HEK293 (cell line): ENCODE data around the gene PRX.

ENCODE experiments used
- CTCF ChIA-PET: fragments of 350-600 bp; formaldehyde crosslinking; extraction: SDS; loops from one replicate; lab custom pipeline; 2021; ENCODE audit warnings: antibody characterized with exemption; lab: Yijun Ruan, JAX
- POLR2A ChIA-PET: fragments of 300-600 bp; formaldehyde crosslinking; extraction: SDS; loops from one replicate; lab custom pipeline; 2020; ENCODE audit warnings: antibody characterized with exemption, inconsistent platforms; lab: Yijun Ruan, JAX
- H3K27ac ChIP-seq: fragments of 200-500 bp; sonication (Bioruptor generic); 2 replicates; pipeline ENCODE4 v1.5.1; 2014; ENCODE audit warnings: low read depth, low read length, control low read depth, inconsistent platforms; ENCODE audit errors: extremely low read depth
- H3K36me3 ChIP-seq, 2 experiments: fragments of 200-500 bp in 1 of 2; sonication (Bioruptor generic) in 1 of 2; 1 replicate in 1 of 2; 2 replicates in 1 of 2; pipeline ENCODE4 v1.5.1; 2014 to 2017; ENCODE audit warnings: inconsistent platforms in 2 of 2, low read length in 2 of 2; ENCODE audit not compliant: control insufficient read depth in 2 of 2, insufficient read depth in 1 of 2
- H3K4me1 ChIP-seq: fragments of 200-500 bp; sonication (Bioruptor generic); 2 replicates; pipeline ENCODE4 v1.5.1; 2014; ENCODE audit warnings: mild to moderate bottlenecking, low read length, inconsistent platforms; ENCODE audit not compliant: control insufficient read depth, insufficient read depth
- H3K4me3 ChIP-seq: 2 replicates; pipeline ENCODE4 v1.5.1; 2011; ENCODE audit warnings: low read depth, mild to moderate bottlenecking, control low read depth, low read length, moderate library complexity
- H3K9me3 ChIP-seq: fragments of 200-500 bp; sonication (Bioruptor generic); 2 replicates; pipeline ENCODE4 v1.5.1; 2014; ENCODE audit warnings: low read depth, low read length, inconsistent platforms; ENCODE audit not compliant: control insufficient read depth, insufficient read depth
- BCL6B ChIP-seq: fragments of 450-650 bp; formaldehyde crosslinking; IDR thresholded peaks from 2 replicates; pipeline ENCODE4 v1.5.1; 2017; ENCODE audit warnings: missing biosample characterization, missing genetic modification characterization
- CTCF ChIP-seq: fragments of 450-650 bp; formaldehyde crosslinking; IDR thresholded peaks from 2 replicates; pipeline ENCODE4 v1.5.1; 2016; ENCODE audit warnings: missing biosample characterization, missing genetic modification characterization
- GLIS2 ChIP-seq: fragments of 450-650 bp; formaldehyde crosslinking; IDR thresholded peaks from 2 replicates; pipeline ENCODE4 v1.5.1; 2016; ENCODE audit warnings: missing biosample characterization, missing genetic modification characterization
- ZBTB17 ChIP-seq: fragments of 450-650 bp; formaldehyde crosslinking; IDR thresholded peaks from 2 replicates; pipeline ENCODE4 v1.5.1; 2016; ENCODE audit warnings: missing biosample characterization, missing genetic modification characterization
- ZBTB26 ChIP-seq: fragments of 450-650 bp; formaldehyde crosslinking; optimal IDR thresholded peaks from 2 replicates; pipeline ENCODE3; 2016; ENCODE audit warnings: missing biosample characterization, mild to moderate bottlenecking, missing genetic modification characterization
- ZBTB48 ChIP-seq: fragments of 450-650 bp; formaldehyde crosslinking; IDR thresholded peaks from 2 replicates; pipeline ENCODE4 v1.5.1; 2016; ENCODE audit warnings: missing biosample characterization, missing genetic modification characterization
- ZBTB6 ChIP-seq: fragments of 450-650 bp; formaldehyde crosslinking; IDR thresholded peaks from 2 replicates; pipeline ENCODE4 v1.5.1; 2017; ENCODE audit warnings: missing biosample characterization, missing genetic modification characterization
- ZNF112 ChIP-seq: fragments of 450-650 bp; formaldehyde crosslinking; IDR thresholded peaks from 2 replicates; pipeline ENCODE4 v1.5.0; 2017; ENCODE audit warnings: missing biosample characterization, missing genetic modification characterization
- ZNF133 ChIP-seq: fragments of 450-650 bp; formaldehyde crosslinking; IDR thresholded peaks from 2 replicates; pipeline ENCODE4 v1.5.1; 2016; ENCODE audit warnings: missing biosample characterization, missing genetic modification characterization
- ZNF169 ChIP-seq: fragments of 450-650 bp; formaldehyde crosslinking; IDR thresholded peaks from 2 replicates; pipeline ENCODE4 v1.5.1; 2016; ENCODE audit warnings: missing biosample characterization, missing genetic modification characterization
- ZNF221 ChIP-seq: fragments of 450-650 bp; formaldehyde crosslinking; IDR thresholded peaks from 2 replicates; pipeline ENCODE4 v1.5.1; 2017; ENCODE audit warnings: missing biosample characterization, missing genetic modification characterization, borderline replicate concordance
- ZNF274 ChIP-seq, 2 experiments: fragments of 200-500 bp in 1 of 2; fragments of 450-650 bp in 1 of 2; sonication (Bioruptor generic) in 1 of 2; formaldehyde crosslinking in 1 of 2; IDR thresholded peaks; 2 replicates each; pipeline versions ENCODE4 v1.5.1 to v1.6.1; 2014 to 2016; ENCODE audit warnings: borderline replicate concordance in 1 of 2, inconsistent platforms in 1 of 2, low read length in 1 of 2, missing biosample characterization in 1 of 2, missing genetic modification characterization in 1 of 2
- ZNF280C ChIP-seq: fragments of 450-650 bp; formaldehyde crosslinking; IDR thresholded peaks from 2 replicates; pipeline ENCODE4 v1.5.1; 2016; ENCODE audit warnings: missing biosample characterization, missing genetic modification characterization
- ZNF280D ChIP-seq: fragments of 450-650 bp; formaldehyde crosslinking; IDR thresholded peaks from 2 replicates; pipeline ENCODE4 v1.5.1; 2016; ENCODE audit warnings: missing biosample characterization, missing genetic modification characterization
- ZNF366 ChIP-seq: fragments of 450-650 bp; formaldehyde crosslinking; conservative IDR thresholded peaks from 2 replicates; pipeline ENCODE4 v1.5.1; 2016; ENCODE audit warnings: missing biosample characterization, missing genetic modification characterization
- ZNF37A ChIP-seq: fragments of 450-650 bp; IDR thresholded peaks from 2 replicates; pipeline ENCODE4 v1.5.1; 2018; ENCODE audit warnings: missing biosample characterization, missing genetic modification characterization
- ZNF449 ChIP-seq: fragments of 450-650 bp; formaldehyde crosslinking; IDR thresholded peaks from 2 replicates; pipeline ENCODE4 v1.5.1; 2017; ENCODE audit warnings: missing biosample characterization, mild to moderate bottlenecking, missing genetic modification characterization, moderate library complexity
- ZNF560 ChIP-seq: fragments of 450-650 bp; formaldehyde crosslinking; IDR thresholded peaks from 2 replicates; pipeline ENCODE4 v1.5.1; 2017; ENCODE audit warnings: missing biosample characterization, missing genetic modification characterization, borderline replicate concordance
- ZNF600 ChIP-seq: fragments of 450-650 bp; formaldehyde crosslinking; IDR thresholded peaks from 2 replicates; pipeline ENCODE4 v1.5.1; 2016; ENCODE audit warnings: missing biosample characterization, missing genetic modification characterization
- ZNF658 ChIP-seq: fragments of 450-650 bp; formaldehyde crosslinking; IDR thresholded peaks from 2 replicates; pipeline ENCODE4; 2016; ENCODE audit warnings: missing biosample characterization, missing genetic modification characterization
- ZSCAN5A ChIP-seq: fragments of 450-650 bp; formaldehyde crosslinking; IDR thresholded peaks from 2 replicates; pipeline ENCODE4 v1.5.1; 2016; ENCODE audit warnings: missing biosample characterization, missing genetic modification characterization

The PRX gene

GRCh38 chr19:40348125-40348913 is 64.9 kb downstream of the PRX start, which contains the start of the genes C19orf47 and PLD3:
Gene C19orf47, minus strand, starts transcription at chr19:40348397. Its CDS starts 6,540 bp downstream, at chr19:40341857.
Gene PLD3, plus strand, starts transcription at chr19:40348695. Its CDS starts 17,789 bp downstream, at chr19:40366484.
- POLR2A ChIA-PET, result interaction anchor here (0.6 to 3.3 kb wide), 51 partner anchors 8 to 912 kb away, joined by 3 to 45 read pairs (median 5); partner anchors contain the start of genes AKT2, BLVRB, DYRK1B and PRX
- H3K27ac ChIP-seq, result peak within 1 kb of the TSS; percentile 73
- CTCF ChIA-PET, result interaction anchor here (0.6 to 3.2 kb wide), 10 partner anchors 17 to 175 kb away, joined by 3 to 21 read pairs (median 4); no protein-coding TSS in a partner anchor
- no peak for TF ChIP-seq ZNF560 (tag by site-specific recombination)
- peak; percentile 91 for TF ChIP-seq ZBTB26 (tag by site-specific recombination)
- no peak for TF ChIP-seq ZNF274 (IDR thresholded peaks at IDR 0.05; ENCODE audit: low read length)
- TF ChIP-seq ZNF274 (tag by site-specific recombination; IDR thresholded peaks at IDR 0.05; ENCODE audit: borderline replicate concordance), result no peak
- no peak for TF ChIP-seq ZNF37A
- TF ChIP-seq ZNF449 (tag by site-specific recombination), result peak; percentile 70; the same call in 1 of the 2 replicates
- peak; percentile 87 for TF ChIP-seq ZBTB17 (tag by site-specific recombination)
- no peak for TF ChIP-seq ZNF658 (tag by site-specific recombination)
- peak; percentile 83 for TF ChIP-seq ZNF600 (tag by site-specific recombination)
- TF ChIP-seq ZNF169 (tag by site-specific recombination), result no peak
- peak; percentile 95; the same call in 1 of the 2 replicates for TF ChIP-seq ZNF221 (tag by site-specific recombination)
- no peak for TF ChIP-seq ZNF366 (tag by site-specific recombination)
- TF ChIP-seq ZNF133 (tag by site-specific recombination), result no peak
- TF ChIP-seq GLIS2, result peak; percentile 99
- no peak; the same call in 1 of the 2 replicates for TF ChIP-seq ZBTB48
- TF ChIP-seq ZNF280C, result no peak
- TF ChIP-seq ZBTB6 (tag by site-specific recombination), result peak; percentile 50; the same call in 1 of the 2 replicates
- TF ChIP-seq ZNF112, result no peak
- TF ChIP-seq CTCF (tag by site-specific recombination), result peak; percentile 22; the same call in 1 of the 2 replicates
- peak; percentile 87 for TF ChIP-seq ZSCAN5A (tag by site-specific recombination)
- TF ChIP-seq BCL6B (tag by site-specific recombination), result no peak
- TF ChIP-seq ZNF280D, result peak; percentile 58; the same call in 1 of the 2 replicates

More at GRCh38 chr19:40348125-40348913, 64.9 kb downstream of the PRX start, which contains the start of the genes C19orf47 and PLD3:
- Histone ChIP-seq H3K4me3 (peak within 1 kb of the TSS; percentile 71), H3K36me3 (peaks cover 14 to 35% of the 10 kb centered on the region in 2 experiments), H3K4me1 (peaks cover 8% of the 10 kb centered on the region), H3K9me3 (no peaks in the 10 kb centered on the region)
